Nephron progenitor cell (in vitro differentiated cells): Measurements from ENCODE around the gene TRIM29.
"Not testable (repeated sequence)": the region's sequence is repeated elsewhere in the genome, so short reads cannot be mapped to it uniquely, and the experiment has no call there.

Experiments
- DNase-seq: peaks from one replicate; pipeline ENCODE4 v3.0.0; 2021
- H3K27ac Mint-ChIP-seq: 2 replicates; pipeline ENCODE4 v1.8.0; 2021; ENCODE audit warnings: mild to moderate bottlenecking, moderate library complexity, mixed read lengths
- H3K27me3 Mint-ChIP-seq: 2 replicates; pipeline ENCODE4 v1.8.0; 2021; ENCODE audit warnings: mild to moderate bottlenecking, low read depth, mixed read lengths; ENCODE audit not compliant: poor library complexity
- H3K36me3 Mint-ChIP-seq: 2 replicates; pipeline ENCODE4 v1.8.0; 2021; ENCODE audit warnings: low read depth, mixed read lengths
- H3K4me1 Mint-ChIP-seq: 2 replicates; pipeline ENCODE4 v1.8.0; 2021; ENCODE audit warnings: mixed read lengths
- H3K4me3 Mint-ChIP-seq: 2 replicates; pipeline ENCODE4 v1.8.0; 2021; ENCODE audit warnings: mild to moderate bottlenecking, moderate library complexity, mixed read lengths
- H3K9me3 Mint-ChIP-seq: 2 replicates; pipeline ENCODE4 v1.8.0; 2021; ENCODE audit warnings: mild to moderate bottlenecking, moderate library complexity, mixed read lengths
- TF ChIP-seq, protein P1 (sequence below): fragments of 200-600 bp; sonication (generic); IDR thresholded peaks from 2 replicates; pipeline ENCODE4 v1.5.0; 2021; ENCODE audit warnings: antibody characterized with exemption

TRIM29 gene

DNA sequence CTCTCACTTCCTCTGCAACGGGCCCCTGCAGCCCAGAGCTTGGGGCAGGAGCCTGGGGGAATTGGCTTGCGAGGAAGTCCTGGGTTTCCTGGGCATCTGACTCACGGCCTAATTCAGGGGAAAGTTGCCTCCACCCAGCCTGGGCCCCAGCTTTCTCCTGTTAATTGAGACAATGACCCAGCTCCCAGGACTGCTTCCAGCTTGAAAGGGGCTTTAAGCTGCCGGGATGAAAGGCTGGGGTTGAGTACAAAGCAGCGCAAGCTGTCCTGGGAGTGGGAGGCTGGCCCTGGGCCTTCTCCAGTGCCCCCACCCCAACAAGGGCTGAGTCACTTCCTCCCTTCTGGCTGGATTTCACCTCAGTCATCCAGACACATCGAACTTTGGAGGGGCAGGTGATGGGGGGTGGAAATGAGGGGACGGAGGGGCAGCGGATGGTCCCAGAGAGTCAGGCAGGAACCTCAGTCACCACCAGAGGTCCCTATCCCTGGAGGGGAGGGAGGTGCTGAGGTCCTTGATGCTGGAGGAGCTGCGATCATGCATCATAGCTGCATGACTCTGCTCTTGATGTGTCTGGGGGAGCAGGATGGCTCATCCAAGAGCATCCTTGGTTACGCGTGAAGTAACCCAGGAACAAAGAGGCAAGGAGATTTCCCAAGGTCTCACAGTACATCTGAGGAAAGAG is 42.8 kb upstream of the TRIM29 start:
- Mint-ChIP-seq H3K36me3 (no peaks in the 10 kb centered on the region), H3K4me1 (peaks cover 73% of the 10 kb centered on the region), H3K27ac (no peak overlapping the region), H3K4me3 (no peak overlapping the region), H3K27me3 (peaks cover 52% of the 10 kb centered on the region), H3K9me3 (no peaks in the 10 kb centered on the region)
- TF ChIP-seq, protein P1, sequence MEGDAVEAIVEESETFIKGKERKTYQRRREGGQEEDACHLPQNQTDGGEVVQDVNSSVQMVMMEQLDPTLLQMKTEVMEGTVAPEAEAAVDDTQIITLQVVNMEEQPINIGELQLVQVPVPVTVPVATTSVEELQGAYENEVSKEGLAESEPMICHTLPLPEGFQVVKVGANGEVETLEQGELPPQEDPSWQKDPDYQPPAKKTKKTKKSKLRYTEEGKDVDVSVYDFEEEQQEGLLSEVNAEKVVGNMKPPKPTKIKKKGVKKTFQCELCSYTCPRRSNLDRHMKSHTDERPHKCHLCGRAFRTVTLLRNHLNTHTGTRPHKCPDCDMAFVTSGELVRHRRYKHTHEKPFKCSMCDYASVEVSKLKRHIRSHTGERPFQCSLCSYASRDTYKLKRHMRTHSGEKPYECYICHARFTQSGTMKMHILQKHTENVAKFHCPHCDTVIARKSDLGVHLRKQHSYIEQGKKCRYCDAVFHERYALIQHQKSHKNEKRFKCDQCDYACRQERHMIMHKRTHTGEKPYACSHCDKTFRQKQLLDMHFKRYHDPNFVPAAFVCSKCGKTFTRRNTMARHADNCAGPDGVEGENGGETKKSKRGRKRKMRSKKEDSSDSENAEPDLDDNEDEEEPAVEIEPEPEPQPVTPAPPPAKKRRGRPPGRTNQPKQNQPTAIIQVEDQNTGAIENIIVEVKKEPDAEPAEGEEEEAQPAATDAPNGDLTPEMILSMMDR, result no peak
- DNase-seq, result no peak

DNA sequence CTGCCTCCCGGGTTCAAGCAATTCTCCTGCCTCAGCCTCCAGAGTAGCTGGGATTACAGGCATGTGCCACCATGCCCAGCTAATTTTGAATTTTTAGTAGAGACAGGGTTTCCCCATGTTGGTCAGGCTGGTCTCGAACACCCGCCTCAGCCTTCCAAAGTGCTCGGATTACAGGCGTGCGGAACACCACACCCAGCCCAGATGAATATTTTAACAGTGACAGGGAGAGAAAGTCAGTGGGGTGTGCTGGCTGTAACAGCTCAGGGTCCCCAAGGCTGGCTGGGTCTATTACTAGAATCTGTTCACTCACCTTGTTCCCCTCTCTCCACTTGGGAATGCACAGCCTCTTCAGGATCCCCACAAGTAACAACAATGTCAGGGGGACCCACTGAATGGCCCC is 42.1 kb upstream of the TRIM29 start:
- H3K27ac Mint-ChIP-seq, result not testable (repeated sequence)

DNA sequence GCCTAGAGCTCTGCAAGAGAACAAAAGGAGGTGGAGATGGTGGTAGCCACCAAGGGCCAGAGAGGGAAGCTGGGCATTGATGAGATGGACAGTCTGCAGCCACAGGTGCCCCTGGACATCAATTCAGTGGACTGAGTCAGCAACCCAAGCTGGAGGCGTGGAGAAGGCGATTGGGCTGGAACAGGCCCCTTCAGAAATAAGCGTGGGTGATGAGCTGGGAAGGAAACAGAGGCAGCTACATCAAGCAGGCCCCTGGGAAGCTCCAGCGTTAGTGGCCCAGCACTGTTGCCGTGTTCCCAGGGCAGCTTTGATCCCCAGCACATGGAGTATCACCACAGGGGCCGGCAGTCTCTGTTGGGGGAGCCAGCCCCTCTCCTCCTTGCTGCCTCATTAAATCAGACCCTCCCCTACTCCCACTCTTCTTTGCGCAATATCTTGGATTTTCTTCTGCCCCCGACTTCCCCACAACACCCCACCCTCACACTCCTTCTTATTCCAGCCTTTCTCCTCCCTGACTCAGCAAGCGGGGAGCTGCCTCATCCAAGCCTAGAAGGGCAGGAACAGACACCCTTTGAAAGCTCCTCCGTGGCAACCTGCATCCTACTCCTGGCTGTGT is 41.3 kb upstream of the TRIM29 start:
- H3K9me3 Mint-ChIP-seq, result no peaks in the 10 kb centered on the region
- no peaks in the 10 kb centered on the region for H3K36me3 Mint-ChIP-seq
- no peak overlapping the region for H3K27ac Mint-ChIP-seq
- peaks cover 55% of the 10 kb centered on the region for H3K27me3 Mint-ChIP-seq
- H3K4me1 Mint-ChIP-seq, result peaks cover 60% of the 10 kb centered on the region
- TF ChIP-seq, protein P1, result no peak
- DNase-seq, result no peak
- H3K4me3 Mint-ChIP-seq, result no peak overlapping the region

More for the DNA sequence above, 42.1 kb upstream of the TRIM29 start:
- not testable (repeated sequence) for DNase-seq, H3K9me3 Mint-ChIP-seq, H3K4me3 Mint-ChIP-seq, H3K36me3 Mint-ChIP-seq
- H3K4me1 Mint-ChIP-seq, result peaks cover 66% of the 10 kb centered on the region
- H3K27me3 Mint-ChIP-seq, result peaks cover 56% of the 10 kb centered on the region

DNA sequence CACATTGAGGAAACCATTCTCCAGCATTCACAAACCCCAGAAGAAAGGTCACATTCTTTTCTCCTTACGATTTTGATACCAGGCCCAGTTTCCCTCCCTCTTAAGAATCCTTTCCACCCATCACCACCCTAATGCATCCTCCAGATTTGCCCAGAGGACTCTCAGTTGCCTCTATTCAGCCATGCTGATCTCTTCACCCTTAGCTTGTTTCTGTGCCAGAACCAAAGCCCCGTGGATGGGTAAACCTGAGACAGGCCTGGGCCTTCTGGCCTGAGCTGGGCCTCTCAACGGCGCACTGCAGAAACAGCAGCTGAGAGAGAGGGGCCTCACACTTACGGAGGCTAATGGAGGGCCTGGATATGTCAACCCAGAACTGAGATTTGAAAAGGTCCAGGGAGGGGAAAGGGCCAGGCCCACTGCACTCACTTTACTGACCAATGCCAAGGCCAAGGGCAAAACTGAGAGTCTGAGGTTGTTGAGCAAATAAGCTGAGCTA is 40.7 kb upstream of the TRIM29 start:
- Mint-ChIP-seq H3K36me3 (no peaks in the 10 kb centered on the region), H3K27ac (no peak overlapping the region), H3K4me3 (no peak overlapping the region), H3K9me3 (no peaks in the 10 kb centered on the region), H3K4me1 (peaks cover 60% of the 10 kb centered on the region), H3K27me3 (peaks cover 49% of the 10 kb centered on the region)
- TF ChIP-seq, protein P1, result no peak
- no peak for DNase-seq

DNA sequence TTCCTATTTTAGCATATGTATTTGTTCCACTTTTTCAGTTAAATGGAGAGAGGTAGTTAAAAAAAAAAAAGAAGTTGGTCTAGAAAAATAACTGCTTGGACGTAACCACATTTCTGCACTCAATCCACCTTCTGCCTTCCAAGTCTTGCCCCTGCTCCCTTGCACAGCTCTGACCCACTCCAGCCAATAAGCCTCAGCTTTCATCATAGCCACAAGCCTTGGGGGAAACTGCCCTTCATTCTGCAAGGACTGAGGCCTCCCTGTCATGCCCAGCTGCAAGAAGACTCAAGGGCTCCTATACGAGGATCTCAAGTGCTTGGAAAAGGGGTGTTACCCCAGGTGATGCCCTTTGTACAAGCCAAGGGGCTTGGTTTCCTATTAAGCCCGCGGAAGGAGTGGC is 37.0 kb upstream of the TRIM29 start:
- TF ChIP-seq, protein P1, result no peak
- Mint-ChIP-seq H3K36me3 (no peaks in the 10 kb centered on the region), H3K4me1 (peaks cover 38% of the 10 kb centered on the region), H3K4me3 (no peak overlapping the region), H3K9me3 (no peaks in the 10 kb centered on the region), H3K27ac (no peak overlapping the region), H3K27me3 (peaks cover 52% of the 10 kb centered on the region)
- DNase-seq, result no peak

DNA sequence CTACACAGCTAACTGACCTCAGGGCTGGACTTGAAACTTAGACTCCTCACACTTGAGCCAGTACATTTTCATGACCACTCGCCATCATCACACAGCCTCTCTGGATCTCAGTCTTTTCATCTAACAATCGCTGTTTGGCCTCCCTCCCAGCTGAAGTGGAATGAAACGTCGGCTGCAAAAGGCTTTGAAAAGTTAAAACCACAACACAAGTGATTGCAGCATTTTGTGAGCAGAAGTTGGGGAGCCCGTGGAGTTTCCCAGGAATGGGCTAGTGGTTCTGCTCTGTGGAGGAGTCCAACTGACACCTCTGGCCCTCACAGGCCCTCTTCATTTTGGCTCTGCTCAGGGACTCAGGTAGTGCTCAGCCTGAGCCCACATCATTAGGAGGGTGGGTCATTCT is 35.9 kb upstream of the TRIM29 start:
- Mint-ChIP-seq H3K27ac (no peak overlapping the region), H3K4me1 (peaks cover 27% of the 10 kb centered on the region), H3K9me3 (no peaks in the 10 kb centered on the region), H3K4me3 (no peak overlapping the region), H3K36me3 (no peaks in the 10 kb centered on the region), H3K27me3 (peaks cover 52% of the 10 kb centered on the region)
- TF ChIP-seq, protein P1, result no peak
- no peak for DNase-seq
